ENCODE data around the gene PCP4L1. TPM values are rescaled to one million over a fixed set of nuclear protein-coding genes. Genes with fewer than 3 reads are reported as not detected.

Gene PCP4L1
- total RNA-seq, 1 donor from 2014 or later, result 8.2 TPM

DNA sequence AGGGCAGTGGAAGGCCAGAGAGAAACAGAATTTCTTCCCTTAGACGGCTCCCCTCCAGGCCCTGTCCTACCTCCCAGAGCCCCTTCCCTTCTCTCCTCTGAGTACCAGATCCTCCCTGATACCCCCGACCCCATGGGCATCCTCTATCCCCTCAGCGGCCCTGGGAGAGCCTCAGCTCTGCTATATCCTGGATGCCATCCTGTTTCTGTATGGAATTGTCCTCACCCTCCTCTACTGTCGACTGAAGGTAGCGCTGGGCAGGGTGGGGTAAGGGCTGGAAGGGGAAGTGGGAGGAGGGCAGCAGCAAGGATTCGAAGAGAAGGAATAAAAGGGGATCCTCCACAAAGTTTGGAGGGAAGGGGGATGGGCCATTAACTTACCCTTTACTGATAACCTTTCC is 40.7 kb upstream of the PCP4L1 start:
- no peaks in the 10 kb centered on the region for H3K27me3 ChIP-seq
- H3K36me3 ChIP-seq, result peaks cover 26% of the 10 kb centered on the region
- intact Hi-C loops (cut with DNase I), result no loop called here
- ATAC-seq, result no peak
- TF ChIP-seq, protein P1, sequence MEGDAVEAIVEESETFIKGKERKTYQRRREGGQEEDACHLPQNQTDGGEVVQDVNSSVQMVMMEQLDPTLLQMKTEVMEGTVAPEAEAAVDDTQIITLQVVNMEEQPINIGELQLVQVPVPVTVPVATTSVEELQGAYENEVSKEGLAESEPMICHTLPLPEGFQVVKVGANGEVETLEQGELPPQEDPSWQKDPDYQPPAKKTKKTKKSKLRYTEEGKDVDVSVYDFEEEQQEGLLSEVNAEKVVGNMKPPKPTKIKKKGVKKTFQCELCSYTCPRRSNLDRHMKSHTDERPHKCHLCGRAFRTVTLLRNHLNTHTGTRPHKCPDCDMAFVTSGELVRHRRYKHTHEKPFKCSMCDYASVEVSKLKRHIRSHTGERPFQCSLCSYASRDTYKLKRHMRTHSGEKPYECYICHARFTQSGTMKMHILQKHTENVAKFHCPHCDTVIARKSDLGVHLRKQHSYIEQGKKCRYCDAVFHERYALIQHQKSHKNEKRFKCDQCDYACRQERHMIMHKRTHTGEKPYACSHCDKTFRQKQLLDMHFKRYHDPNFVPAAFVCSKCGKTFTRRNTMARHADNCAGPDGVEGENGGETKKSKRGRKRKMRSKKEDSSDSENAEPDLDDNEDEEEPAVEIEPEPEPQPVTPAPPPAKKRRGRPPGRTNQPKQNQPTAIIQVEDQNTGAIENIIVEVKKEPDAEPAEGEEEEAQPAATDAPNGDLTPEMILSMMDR (IDR thresholded peaks at IDR 0.05), result no peak
- H3K4me1 ChIP-seq, result no peaks in the 10 kb centered on the region
- no peaks in the 10 kb centered on the region for H3K9me3 ChIP-seq
- no peak for DNase-seq
- H3K27ac ChIP-seq, result peak overlapping the region; percentile 38
- peak overlapping the region; percentile 28 for H3K4me3 ChIP-seq

GRCh38 chr1:161218301-161219077 is 40.1 kb upstream of the PCP4L1 start:
- H3K4me3 ChIP-seq, result peak overlapping the region; percentile 28
- TF ChIP-seq, protein P1 (IDR thresholded peaks at IDR 0.05), result no peak
- intact Hi-C loops (cut with DNase I), result no loop called here
- no peaks in the 10 kb centered on the region for H3K27me3 ChIP-seq
- ATAC-seq (no peak), DNase-seq (no peak)
- H3K36me3 ChIP-seq, result peaks cover 19% of the 10 kb centered on the region
- no peaks in the 10 kb centered on the region for H3K9me3 ChIP-seq
- H3K27ac ChIP-seq, result no peak overlapping the region
- H3K4me1 ChIP-seq, result no peaks in the 10 kb centered on the region

DNA sequence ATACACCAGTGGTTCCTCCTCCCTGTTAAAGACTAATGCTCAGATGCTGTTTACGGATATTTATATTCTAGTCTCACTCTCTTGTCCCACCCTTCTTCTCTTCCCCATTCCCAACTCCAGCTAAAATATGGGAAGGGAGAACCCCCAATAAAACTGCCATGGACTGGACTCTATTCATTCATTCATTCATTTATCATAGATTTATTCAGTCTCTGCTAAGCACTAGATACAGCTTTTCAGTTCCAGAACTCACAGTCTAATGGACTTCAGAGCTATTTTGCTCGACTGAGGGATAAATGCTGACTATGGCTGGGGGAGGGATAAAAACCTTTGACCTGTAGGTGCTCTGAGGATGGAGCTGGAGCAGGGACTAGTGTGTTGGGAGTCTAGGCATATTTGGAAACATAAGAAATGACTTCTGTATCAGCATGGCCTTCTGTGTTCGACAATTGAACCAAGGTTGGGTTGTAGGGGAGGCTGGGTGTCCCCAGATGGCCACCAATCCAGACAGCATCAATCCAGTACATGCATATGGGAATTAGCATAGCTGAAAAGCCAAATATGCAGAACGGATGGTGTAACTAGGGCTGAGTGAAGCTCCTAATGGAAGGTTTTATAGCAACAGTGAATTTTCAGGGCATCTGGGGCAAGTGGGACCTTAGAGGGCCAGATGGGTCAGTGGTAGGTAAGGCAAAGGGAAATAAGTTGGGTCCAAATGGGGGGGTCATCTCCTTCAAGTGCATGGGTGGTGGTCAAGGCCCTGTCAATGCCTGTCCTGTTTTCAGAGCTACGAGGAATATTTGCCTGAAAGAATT is 39.3 kb upstream of the PCP4L1 start:
- TF ChIP-seq, protein P1 (IDR thresholded peaks at IDR 0.05), result no peak
- no peak for ATAC-seq
- no peaks in the 10 kb centered on the region for H3K9me3 ChIP-seq
- intact Hi-C loops (cut with DNase I), result no loop called here
- H3K4me3 ChIP-seq, result no peak overlapping the region
- peaks cover 11% of the 10 kb centered on the region for H3K36me3 ChIP-seq
- no peak for DNase-seq
- no peaks in the 10 kb centered on the region for H3K4me1 ChIP-seq
- no peak overlapping the region for H3K27ac ChIP-seq
- no peaks in the 10 kb centered on the region for H3K27me3 ChIP-seq

DNA sequence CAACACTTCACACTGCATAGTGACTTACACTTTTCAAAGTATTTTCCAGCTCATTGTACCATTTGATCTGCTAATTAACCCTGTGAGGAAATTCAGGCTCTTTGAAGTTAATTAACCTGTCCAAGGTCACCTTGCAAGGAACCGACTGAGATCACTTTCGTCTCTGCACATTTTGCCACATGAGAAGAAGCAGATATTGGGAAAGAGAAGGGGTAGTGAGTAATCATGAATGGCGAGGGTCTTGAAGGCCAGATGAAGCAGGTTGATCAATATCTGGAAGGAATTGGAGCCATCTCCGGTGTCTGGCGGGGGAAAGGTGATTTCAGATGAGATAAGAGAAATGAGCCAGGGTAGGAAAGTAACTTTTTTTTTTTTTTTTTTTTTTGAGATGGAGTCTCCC is 38.5 kb upstream of the PCP4L1 start:
- no peak for DNase-seq

GRCh38 chr1:161222175-161223019 is 36.1 kb upstream of the PCP4L1 start:
- no peak for DNase-seq

More for the DNA sequence above, 38.5 kb upstream of the PCP4L1 start:
- H3K27ac ChIP-seq, result no peak overlapping the region
- H3K36me3 ChIP-seq, result peaks cover 4% of the 10 kb centered on the region
- H3K9me3 ChIP-seq, result no peaks in the 10 kb centered on the region
- no peak for ATAC-seq
- H3K27me3 ChIP-seq, result no peaks in the 10 kb centered on the region
- intact Hi-C loops (cut with DNase I), result loop anchor here (10.0 kb wide), 1 partner anchor 165 kb away; no protein-coding TSS in a partner anchor
- peaks cover 2% of the 10 kb centered on the region for H3K4me1 ChIP-seq
- no peak overlapping the region for H3K4me3 ChIP-seq
- TF ChIP-seq, protein P1 (IDR thresholded peaks at IDR 0.05), result no peak

More at GRCh38 chr1:161222175-161223019, 36.1 kb upstream of the PCP4L1 start:
- intact Hi-C loops (cut with DNase I), result loop anchor here (10.0 kb wide), 1 partner anchor 162 kb away; no protein-coding TSS in a partner anchor
- Histone ChIP-seq H3K9me3 (no peaks in the 10 kb centered on the region), H3K36me3 (no peaks in the 10 kb centered on the region), H3K27ac (no peak overlapping the region), H3K4me3 (no peak overlapping the region), H3K4me1 (peaks cover 17% of the 10 kb centered on the region), H3K27me3 (no peaks in the 10 kb centered on the region)
- ATAC-seq, result no peak
- TF ChIP-seq, protein P1 (IDR thresholded peaks at IDR 0.05), result no peak
